Activated T-cell treated with anti-CD3 and anti-CD28 coated beads, Interleukin-2, amount 50 U/mL, for 72 hours (primary cell): ENCODE results near the gene SAMD7. TPM values are rescaled to one million over a fixed set of nuclear protein-coding genes. Genes with fewer than 3 reads are reported as not detected.

Experiments used
- ATAC-seq, 2 donors: fragments of 150-1000 bp; cut with Tn5 transposase; replicated peaks in 1 of 2; 2 replicates each; pipeline ENCODE4 v1.10.0; 2021; ENCODE audit warnings: moderate library complexity in 2 of 2, mild to moderate bottlenecking in 1 of 2
- DNase-seq, 2 donors: peaks; one replicate each; pipeline ENCODE4 v3.0.0; 2021 to 2022; ENCODE audit warnings: mixed read lengths in 1 of 2
- H3K27ac Mint-ChIP-seq: one replicate; pipeline ENCODE4 v1.8.0; 2022; ENCODE audit warnings: mild to moderate bottlenecking, moderate library complexity, mixed read lengths
- H3K27me3 Mint-ChIP-seq: one replicate; pipeline ENCODE4 v1.8.0; 2022; ENCODE audit warnings: low read depth, mixed read lengths
- H3K36me3 Mint-ChIP-seq, 2 donors: one replicate each; pipeline ENCODE4 v1.8.0; 2022; ENCODE audit warnings: mixed read lengths in 2 of 2, mild to moderate bottlenecking in 1 of 2; ENCODE audit not compliant: insufficient read depth in 2 of 2
- H3K4me1 Mint-ChIP-seq: one replicate; pipeline ENCODE4 v1.8.0; 2022; ENCODE audit warnings: low read depth, mixed read lengths
- H3K4me3 Mint-ChIP-seq, 2 donors: one replicate each; pipeline ENCODE4 v1.8.0; 2022; ENCODE audit warnings: mild to moderate bottlenecking in 2 of 2, mixed read lengths in 2 of 2, moderate library complexity in 2 of 2
- H3K9me3 Mint-ChIP-seq, 2 donors: one replicate each; pipeline ENCODE4 v1.8.0; 2022; ENCODE audit warnings: mixed read lengths in 2 of 2
- total RNA-seq, 2 donors: library from RNA; stranded (reverse); gene quantifications; one replicate each; pipeline ENCODE4 v1.2.3, GENCODE V29; 2022

Gene SAMD7, protein sequence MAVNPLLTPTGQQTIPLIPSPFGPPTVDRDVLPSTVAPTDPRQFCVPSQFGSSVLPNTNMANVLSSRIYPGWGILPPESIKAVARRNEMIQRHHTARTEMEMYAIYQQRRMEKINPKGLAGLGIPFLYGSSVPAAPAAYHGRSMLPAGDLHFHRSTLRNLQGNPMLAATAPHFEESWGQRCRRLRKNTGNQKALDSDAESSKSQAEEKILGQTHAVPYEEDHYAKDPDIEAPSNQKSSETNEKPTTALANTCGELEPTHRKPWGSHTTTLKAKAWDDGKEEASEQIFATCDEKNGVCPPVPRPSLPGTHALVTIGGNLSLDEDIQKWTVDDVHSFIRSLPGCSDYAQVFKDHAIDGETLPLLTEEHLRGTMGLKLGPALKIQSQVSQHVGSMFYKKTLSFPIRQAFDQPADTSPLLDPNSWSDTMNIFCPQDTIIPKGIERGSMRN
- total RNA-seq = not detected

DNA sequence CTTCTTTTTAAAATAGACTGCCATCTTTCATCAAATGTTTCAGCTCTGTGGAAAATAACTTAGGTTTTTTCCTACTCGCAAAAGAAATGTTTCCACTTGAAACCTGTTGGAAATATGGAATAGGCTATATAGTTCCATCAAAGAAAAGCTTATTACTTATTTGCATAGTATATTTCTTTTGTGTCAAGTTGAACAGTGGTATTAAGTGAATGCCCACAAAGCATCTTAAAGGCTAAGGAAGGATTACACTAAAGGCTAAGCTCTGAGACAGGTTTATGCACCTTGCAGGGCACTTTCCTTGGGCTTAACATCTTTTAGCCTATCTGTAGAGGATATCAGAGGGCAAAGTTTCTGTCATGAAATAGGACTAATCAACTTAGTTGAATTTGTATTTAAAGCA is at the start of gene SAMD7:
SAMD7 (plus strand) TSS at position 301 of the 400 bp plus-strand sequence. CDS start 7,927 bp downstream, outside the sequence.
- DNase-seq (no peak), ATAC-seq (no peak)
- Mint-ChIP-seq H3K4me1 (no peaks in the 10 kb centered on the region), H3K36me3 (no peaks in the 10 kb centered on the region), H3K9me3 (no peaks in the 10 kb centered on the region), H3K27me3 (no peaks in the 10 kb centered on the region), H3K4me3 (no peak within 1 kb of the TSS), H3K27ac (no peak within 1 kb of the TSS)

DNA sequence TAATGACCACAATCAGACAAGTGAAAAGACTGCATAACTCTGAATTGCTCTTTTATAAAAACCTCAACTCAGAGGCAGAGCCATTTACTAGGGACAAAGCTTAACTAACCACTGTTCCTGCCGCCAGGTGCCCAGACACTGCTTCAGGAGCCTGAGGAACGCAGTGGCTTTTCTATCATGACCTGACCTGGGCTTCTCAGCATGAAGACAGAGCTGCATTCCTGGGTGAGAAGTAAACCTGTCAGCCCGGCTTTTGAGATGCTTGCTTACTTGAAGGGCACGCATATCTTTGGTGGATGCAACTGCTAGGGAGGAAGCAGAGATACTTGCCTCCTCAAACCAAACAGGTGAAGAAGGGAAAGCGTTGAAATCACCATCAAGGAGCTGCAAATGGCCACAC is 49.5 kb upstream of the SAMD7 start:
- ATAC-seq (no peak), DNase-seq (no peak)
- no peak overlapping the region for H3K27ac Mint-ChIP-seq
- H3K9me3 Mint-ChIP-seq = no peaks in the 10 kb centered on the region
- H3K27me3 Mint-ChIP-seq = peaks cover 19% of the 10 kb centered on the region
- no peaks in the 10 kb centered on the region for H3K36me3 Mint-ChIP-seq
- H3K4me1 Mint-ChIP-seq = peaks cover 25% of the 10 kb centered on the region
- H3K4me3 Mint-ChIP-seq = no peak overlapping the region

DNA sequence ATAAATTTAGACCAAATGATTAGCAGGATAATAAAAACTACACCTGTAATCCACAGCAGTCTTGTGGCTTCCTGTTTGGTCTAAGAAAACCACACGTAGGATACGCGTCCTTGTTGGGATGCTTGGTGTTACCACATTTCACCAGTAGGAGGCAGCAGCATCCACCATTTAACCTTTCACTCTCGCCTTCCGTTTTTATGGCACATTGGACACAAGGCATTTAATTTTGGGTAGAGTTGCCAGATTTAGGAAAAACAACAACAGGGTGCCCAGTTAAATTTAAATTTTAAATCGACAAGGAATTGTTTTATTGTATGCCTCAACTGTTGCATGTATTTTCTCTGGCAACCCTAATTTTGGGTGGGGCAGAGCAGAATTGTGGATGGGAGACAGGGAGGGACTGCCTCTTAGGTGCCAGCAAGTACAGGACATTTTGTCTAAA is 47.9 kb upstream of the SAMD7 start:
- Mint-ChIP-seq H3K4me3 (peak overlapping the region; percentile 14 to 32), H3K27me3 (peaks cover 11% of the 10 kb centered on the region)

DNA sequence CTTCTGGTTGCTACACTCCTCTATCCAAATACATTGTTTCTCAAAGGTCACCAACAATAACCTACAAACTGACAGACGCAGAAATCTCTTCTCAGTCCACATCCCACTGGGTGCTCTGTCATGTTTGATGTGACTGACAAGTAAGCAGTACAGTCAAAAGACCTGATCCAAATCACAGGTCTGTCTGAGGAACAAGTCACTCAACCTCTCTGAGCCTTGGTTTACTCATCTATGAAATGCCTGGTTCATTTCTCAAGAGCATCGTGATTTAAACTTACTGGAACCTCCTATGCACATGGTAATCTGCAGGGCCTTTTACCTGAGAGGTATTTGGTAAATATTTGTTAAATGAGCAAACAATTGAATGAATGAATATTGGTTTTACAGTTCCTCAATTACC is 47.1 kb upstream of the SAMD7 start:
- Mint-ChIP-seq H3K27ac (no peak overlapping the region), H3K36me3 (no peaks in the 10 kb centered on the region), H3K27me3 (peaks cover 11% of the 10 kb centered on the region), H3K4me1 (peaks cover 25% of the 10 kb centered on the region), H3K4me3 (peak overlapping the region; percentile 3 to 4), H3K9me3 (no peaks in the 10 kb centered on the region)
- ATAC-seq = peak; percentile 34 to 48
- DNase-seq = no peak

More for the DNA sequence above, 47.9 kb upstream of the SAMD7 start:
- Mint-ChIP-seq H3K36me3 (no peaks in the 10 kb centered on the region), H3K9me3 (no peaks in the 10 kb centered on the region), H3K27ac (no peak overlapping the region), H3K4me1 (peaks cover 25% of the 10 kb centered on the region)
- DNase-seq = peak; percentile 57 to 70
- peak; percentile 32 to 39 for ATAC-seq

DNA sequence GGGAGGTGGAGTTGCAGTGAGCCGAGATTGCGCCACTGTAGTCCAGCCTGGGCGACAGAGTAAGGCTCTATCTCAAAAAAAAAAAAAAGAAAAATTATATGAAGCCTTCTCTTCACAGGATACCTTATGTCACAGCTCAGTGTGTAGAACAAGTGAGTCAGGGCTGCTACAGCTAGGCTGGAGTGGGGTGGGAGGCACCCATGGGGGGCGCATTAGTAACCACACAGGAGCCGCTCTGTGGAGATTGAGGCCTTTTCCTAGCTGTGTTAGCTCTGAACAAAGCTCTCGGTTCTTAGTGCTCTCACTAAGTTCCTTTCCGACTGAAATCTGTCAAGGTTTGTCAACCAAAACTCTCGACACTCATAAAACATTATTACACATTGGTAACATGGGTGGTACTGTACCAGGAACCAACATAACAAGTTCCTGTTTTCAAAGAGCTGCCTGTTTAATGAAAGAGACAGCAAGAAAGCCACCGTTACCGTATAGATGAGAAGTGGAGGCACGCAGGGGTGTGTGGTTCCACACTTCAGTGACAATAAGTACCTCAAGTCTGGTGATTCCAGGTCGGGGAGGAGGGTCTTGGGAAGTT is 46.1 kb upstream of the SAMD7 start:
- Mint-ChIP-seq H3K27ac (no peak overlapping the region), H3K27me3 (peaks cover 11% of the 10 kb centered on the region), H3K36me3 (no peaks in the 10 kb centered on the region), H3K9me3 (no peaks in the 10 kb centered on the region), H3K4me3 (peak overlapping the region; percentile 43 to 52), H3K4me1 (peaks cover 33% of the 10 kb centered on the region)
- DNase-seq (peak; percentile 29 to 35), ATAC-seq (peak; percentile 86)

DNA sequence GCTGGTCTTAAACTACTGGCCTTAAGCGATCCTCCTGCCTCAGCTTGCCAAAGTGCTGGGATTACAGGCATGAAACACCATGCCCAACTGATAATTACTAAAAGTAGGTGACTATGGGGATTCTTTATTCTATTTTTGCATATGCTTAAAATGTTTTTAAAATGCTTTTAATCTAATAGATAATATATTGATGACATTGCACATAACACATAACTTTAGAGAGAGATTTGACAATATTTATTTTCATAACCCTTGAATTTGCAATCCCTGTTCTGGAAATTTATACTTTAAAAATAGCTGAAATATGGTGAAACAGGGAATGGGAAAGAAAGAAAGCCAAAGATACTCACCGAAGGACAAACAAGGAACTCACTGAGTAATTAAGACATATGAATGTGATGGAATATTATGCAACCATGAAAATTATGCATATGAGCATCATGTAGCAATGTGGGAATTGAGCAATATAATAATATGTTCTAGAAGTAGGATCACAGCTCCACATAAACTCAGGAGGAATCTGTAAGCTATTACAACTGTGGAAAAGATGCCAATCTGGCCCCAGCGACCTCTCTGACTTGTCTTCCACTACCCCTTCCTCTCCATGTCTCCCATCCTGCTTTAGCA is 43.7 kb upstream of the SAMD7 start:
- H3K27ac Mint-ChIP-seq = no peak overlapping the region
- ATAC-seq (no peak), DNase-seq (no peak)
- H3K4me1 Mint-ChIP-seq = peaks cover 50% of the 10 kb centered on the region
- no peak overlapping the region for H3K4me3 Mint-ChIP-seq
- no peaks in the 10 kb centered on the region for H3K9me3 Mint-ChIP-seq
- H3K36me3 Mint-ChIP-seq = no peaks in the 10 kb centered on the region
- peaks cover 7% of the 10 kb centered on the region for H3K27me3 Mint-ChIP-seq

DNA sequence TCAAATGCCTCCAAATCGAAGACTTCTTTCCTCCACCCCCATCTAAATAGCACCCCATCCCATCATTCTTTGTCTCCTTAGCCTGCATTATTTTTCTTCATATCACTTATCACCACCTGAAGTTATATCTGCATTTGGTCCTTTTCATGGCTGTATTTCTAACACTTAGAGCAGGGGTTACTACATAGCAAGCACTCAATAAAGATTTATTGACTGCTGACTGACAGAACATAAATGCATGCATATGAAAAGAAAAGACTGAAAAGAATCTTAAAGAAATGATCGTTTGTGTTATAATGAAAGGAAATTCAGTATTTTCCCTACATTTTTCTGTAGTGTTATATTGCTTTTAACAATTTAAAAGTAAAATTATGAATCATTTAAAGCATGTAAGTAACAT is 43.0 kb upstream of the SAMD7 start:
- Mint-ChIP-seq H3K4me3 (no peak overlapping the region), H3K36me3 (no peaks in the 10 kb centered on the region), H3K4me1 (peaks cover 48% of the 10 kb centered on the region), H3K27me3 (peaks cover 7% of the 10 kb centered on the region), H3K27ac (no peak overlapping the region), H3K9me3 (no peaks in the 10 kb centered on the region)
- ATAC-seq = no peak
- DNase-seq = no peak

DNA sequence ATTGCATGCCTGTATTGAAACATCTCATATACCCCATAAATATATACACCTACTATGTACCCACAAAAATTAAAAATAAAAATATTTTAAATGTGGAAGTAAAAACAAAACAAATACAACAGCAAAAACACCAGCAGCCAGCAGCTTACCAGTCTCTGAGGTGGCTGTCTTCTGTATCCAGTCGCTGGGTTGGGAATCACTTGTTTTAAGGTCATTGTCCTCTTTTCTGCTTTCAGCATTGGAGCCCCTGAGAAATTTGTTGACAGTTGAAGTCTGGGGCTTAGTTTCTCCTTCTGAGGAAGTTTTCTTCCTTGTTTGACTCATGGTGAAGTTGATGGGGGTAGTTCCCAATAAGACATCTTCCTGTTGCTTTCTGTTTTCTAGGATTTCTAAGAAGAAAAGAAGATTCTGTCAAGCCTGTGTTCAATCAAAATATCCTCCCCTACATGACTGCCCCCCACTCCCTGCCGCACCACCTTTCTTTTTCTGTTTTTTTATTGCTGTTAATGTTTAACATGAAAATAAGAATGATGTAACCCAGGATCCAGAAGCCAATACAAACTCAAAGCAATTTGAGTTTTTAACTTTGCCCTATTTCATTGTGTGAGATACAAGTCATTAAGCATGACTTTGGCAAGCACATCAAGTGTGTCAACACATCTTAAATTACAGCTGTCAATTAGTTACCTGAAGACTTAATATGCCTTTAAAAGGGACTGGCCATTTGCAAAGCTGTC is 41.7 kb upstream of the SAMD7 start, which contains the start of gene LRRC31:
LRRC31 (minus strand) TSS at position 452 of the 737 bp plus-strand sequence; CDS start at position 324, 128 bp downstream.
- no peaks in the 10 kb centered on the region for H3K27me3 Mint-ChIP-seq
- H3K36me3 Mint-ChIP-seq = no peaks in the 10 kb centered on the region
- no peak within 1 kb of the TSS for H3K4me3 Mint-ChIP-seq
- ATAC-seq (no peak), DNase-seq (no peak)
- peaks cover 37% of the 10 kb centered on the region for H3K4me1 Mint-ChIP-seq
- H3K27ac Mint-ChIP-seq = no peak within 1 kb of the TSS
- H3K9me3 Mint-ChIP-seq = no peaks in the 10 kb centered on the region

DNA sequence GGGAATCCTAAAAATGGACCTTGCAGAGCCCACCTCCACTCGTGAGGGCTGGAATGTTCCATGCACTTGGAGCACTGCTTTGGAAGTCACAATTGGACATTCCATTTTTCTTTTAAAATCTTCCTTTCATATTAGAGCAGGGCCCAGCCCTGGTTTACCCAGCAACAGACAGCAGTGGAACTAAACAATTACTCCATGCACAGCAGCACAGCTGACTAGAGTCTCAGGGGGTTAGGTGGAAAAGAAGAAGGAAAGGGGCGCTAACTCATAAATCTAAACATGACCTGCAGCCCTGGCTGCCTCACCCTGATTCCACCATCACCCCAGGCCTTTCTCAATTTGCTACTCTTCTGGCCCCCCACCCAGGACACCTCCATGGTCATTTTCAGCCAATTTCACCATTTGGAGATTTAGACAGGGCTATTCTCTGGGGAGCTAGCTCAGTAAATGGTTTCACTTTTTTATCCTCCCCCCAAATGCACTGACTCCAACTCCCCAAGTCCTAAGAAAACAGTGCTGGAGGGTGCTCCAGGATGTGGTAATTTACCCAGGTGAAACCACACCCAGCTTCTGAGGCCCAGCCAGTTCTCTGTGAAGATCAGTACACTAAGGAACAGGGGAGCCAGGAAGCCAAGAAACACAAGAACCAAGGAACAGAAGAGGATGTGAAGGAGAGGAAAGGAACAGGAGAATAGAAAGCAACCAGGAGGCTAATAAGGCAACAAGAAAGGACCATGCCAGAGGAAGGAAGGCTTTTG is 40.1 kb upstream of the SAMD7 start:
- ATAC-seq (no peak), DNase-seq (no peak)
- H3K27me3 Mint-ChIP-seq = no peaks in the 10 kb centered on the region
- H3K27ac Mint-ChIP-seq = no peak overlapping the region
- H3K4me1 Mint-ChIP-seq = peaks cover 29% of the 10 kb centered on the region
- no peak overlapping the region for H3K4me3 Mint-ChIP-seq
- H3K36me3 Mint-ChIP-seq = no peaks in the 10 kb centered on the region
- H3K9me3 Mint-ChIP-seq = no peaks in the 10 kb centered on the region

DNA sequence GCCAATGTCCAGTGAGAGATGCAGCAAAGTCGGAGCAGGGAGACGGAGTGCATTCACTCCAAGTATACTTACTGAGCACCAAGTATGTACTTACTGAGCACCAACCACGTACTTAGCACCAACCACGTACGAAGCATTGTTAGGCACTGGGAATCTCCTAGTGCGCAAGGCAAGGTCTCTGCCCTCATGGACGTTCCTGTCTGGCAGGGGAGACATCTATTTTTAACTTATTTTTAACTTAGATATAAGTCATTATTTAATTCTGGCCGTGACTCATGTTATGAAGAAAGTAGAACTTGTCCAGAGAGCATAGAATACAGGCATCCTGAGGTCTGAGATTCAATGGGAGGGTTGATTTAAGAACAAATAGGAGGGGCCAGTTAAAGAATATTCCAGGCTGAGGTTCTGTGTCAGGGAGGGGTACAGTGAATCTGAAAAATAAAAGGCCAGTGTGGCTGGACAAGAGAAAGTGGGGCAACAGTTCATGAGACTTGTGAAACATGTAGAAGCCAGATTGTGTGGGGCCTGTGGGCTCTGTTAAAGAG is 32.3 kb upstream of the SAMD7 start:
- Mint-ChIP-seq H3K27me3 (no peaks in the 10 kb centered on the region), H3K9me3 (no peaks in the 10 kb centered on the region), H3K4me1 (no peaks in the 10 kb centered on the region), H3K36me3 (no peaks in the 10 kb centered on the region), H3K4me3 (no peak overlapping the region), H3K27ac (no peak overlapping the region)
- DNase-seq (no peak), ATAC-seq (no peak)

DNA sequence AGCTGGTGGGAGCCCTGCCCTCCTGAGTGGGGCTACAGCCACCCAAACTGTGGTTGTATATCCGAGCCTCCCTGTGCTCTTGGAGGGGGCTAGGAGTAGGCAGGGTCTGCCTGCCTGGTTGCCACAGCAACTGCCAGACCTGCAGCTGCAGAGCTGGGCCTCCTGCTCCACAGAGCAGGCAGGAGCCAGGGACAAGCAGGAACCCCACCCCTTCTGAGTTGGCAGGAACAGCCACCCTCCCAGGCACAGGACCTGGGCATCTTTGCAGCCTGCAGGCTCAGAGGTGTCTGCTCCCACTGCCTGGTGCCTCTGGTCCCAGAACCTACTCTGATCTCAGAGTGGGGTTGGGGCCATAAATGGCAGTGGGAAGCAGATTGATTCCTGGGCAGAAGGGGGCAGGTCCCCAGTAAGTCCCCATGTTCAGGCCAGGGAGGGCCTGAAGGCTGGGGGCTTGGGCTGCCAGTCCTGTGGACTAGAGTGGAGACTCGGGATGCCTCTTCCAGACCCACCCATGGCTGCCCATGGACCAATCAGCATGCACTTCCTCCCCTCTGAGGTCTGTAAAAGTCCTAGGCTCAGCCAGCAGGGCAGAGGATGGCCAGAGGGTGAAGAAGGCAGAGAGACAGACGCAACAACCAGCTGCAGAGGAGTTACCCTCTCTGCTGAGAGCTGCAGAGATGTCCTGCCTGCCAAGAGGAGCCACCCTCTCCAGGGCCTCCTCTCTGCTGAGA is 31.4 kb upstream of the SAMD7 start:
- no peak for DNase-seq
- H3K36me3 Mint-ChIP-seq = no peaks in the 10 kb centered on the region
- no peaks in the 10 kb centered on the region for H3K27me3 Mint-ChIP-seq
- H3K9me3 Mint-ChIP-seq = no peaks in the 10 kb centered on the region
- H3K4me1 Mint-ChIP-seq = no peaks in the 10 kb centered on the region
- no peak overlapping the region for H3K27ac Mint-ChIP-seq
- H3K4me3 Mint-ChIP-seq = no peak overlapping the region
- ATAC-seq = no peak
